NCI-H2029 (cell line): Measurements from ENCODE around the gene SERTAD1.
A peak's percentile ranks its signal among the peaks of the same experiment; 100 is the strongest.
"Not testable (repeated sequence)": the region's sequence is repeated elsewhere in the genome, so short reads cannot be mapped to it uniquely, and the experiment has no call there.

ENCODE experiments used
- DNase-seq: peaks from one replicate; lab custom pipeline; 2025; lab: John Stamatoyannopoulos, UW

The SERTAD1 gene

GRCh38 chr19:40421993-40422747 is 3.6 kb downstream of the SERTAD1 start:
- no peak for DNase-seq

DNA sequence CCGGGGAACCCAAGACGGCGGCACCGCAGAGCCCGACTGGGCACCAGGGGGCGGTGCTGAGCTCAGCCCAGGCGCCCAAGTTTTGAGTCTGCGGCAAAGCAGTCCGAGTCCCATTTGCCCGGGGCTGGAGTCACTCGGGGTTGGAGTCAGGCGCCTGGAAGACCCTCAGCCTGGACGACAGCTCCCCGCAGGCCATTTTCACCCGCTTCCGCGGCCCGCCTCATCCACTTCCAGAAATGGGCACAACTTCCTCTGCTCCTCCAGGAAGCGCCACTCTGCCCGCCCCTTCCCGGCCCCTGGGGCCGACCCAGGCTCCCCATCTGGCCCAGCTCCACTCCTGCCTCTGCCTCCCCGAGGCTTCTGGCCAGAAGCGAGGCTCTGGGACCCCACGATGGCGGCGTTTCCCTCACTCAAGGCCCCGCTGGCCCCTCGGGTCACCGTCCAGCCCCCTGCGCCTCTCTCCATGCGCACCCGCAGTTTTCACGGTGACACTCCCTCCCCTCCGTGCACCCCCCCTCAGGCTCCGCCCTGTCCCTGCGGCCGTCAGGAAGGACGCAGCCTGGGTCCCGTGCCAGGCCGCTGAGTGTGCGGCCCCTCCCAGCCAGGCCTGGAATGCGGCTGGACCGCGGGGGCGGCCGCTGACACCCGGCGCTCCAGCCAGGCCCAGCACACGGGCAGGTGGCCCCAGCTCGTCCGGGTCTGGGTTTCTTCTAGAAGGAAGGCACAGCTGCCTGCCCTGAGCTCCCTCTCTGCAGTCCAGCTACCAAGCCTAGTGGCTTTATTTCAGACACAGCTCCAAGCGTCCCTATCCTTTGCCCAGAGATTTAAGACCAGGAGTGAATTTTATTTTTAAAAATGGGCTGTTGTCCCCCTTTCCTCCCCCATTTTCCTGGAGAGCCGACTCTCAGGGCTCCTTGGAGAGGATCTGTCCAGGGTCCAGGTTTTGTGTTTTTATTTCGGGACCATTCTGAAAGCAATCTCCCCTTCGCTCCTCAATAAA is 4.7 kb downstream of the SERTAD1 start:
- DNase-seq: peak; percentile 72

DNA sequence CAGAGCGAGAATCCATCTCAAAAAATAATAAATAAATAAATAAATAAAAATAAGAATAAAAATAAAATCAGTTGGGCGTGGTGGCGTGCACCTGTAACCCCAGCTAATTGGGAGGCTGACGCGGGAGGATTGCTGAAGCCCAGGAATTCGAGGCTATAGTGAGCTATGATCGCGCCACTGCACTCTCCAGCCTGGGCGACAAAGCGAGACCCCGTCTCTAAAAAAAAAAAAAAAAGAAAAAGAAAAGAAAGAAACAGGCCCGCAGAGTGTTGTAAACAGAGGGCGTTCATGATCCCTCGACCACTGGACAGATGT is 5.4 kb downstream of the SERTAD1 start:
- no peak for DNase-seq

- DNase-seq: no peak
Observed at GRCh38 chr19:40419780-40420179, 6.0 kb downstream of the SERTAD1 start.

DNA sequence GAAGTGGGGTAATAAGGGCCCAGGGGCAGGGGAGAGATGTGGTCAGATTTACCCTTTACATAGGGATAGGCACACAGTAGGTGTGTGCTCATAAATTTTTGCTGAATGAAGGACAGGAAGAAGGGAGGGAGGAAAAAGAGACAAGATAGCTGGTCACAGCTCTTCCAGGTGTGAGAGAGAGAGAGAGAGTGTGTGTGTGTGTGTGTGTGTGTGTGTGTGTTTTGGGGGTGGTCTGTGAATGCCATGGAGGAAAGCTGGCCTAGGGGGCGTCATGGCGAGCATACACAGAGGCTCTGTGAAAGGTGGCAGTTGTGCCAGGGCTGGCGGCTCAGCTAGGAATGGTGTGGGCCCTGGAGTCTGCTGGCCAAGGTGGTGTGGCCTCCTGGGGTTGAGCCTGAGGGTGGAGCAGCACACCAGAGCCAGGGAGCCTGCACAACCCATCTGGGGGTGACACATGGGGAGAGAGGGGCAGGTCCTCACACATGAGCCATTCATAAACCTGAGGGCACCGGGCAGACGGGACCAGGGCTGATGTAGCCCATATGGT is 6.7 kb downstream of the SERTAD1 start:
- no peak for DNase-seq

DNA sequence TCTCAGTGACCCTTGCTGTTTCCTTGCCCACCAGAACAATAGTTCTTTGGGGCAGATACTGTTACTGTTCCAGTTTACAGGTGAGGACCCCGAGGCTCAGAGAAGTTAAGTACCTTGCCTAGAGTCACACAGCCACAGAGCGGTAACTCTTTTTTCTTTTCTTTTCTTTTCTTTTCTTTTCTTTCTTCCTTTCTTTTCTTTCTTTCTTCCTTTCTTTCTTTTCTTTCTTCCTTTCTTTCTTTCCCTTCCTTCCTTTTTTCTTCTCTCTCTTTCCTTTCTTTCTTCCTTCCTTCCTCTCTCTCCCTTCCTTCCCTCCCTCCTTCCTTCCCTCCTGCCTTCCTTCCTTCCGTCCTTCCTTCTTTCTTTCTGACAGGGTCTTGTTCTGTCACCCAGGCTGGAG is 7.8 kb downstream of the SERTAD1 start:
- DNase-seq: no peak

DNA sequence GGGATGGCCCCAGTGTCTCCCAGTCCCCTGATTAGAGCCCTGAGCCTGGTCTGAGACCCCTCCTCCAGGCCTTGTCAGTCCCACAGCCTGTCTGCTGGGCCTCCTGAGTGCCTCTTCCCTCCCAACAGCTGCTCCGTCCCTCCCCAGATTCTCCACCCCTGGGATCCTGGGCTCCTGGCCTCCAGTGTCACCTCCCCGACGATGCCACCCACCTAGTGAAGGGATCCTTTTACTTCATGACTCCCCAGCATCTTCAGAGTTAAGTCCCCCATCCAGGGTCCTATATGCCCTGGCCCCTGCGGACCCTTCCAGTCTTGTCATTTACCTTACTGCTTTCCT is 8.2 kb downstream of the SERTAD1 start:
- DNase-seq: no peak

- DNase-seq: no peak
Observed at GRCh38 chr19:40416918-40417642, 8.7 kb downstream of the SERTAD1 start.

GRCh38 chr19:40415768-40416167 is 10.0 kb downstream of the SERTAD1 start:
- DNase-seq: no peak

GRCh38 chr19:40414542-40415535 is 11.0 kb downstream of the SERTAD1 start:
- no peak for DNase-seq

DNA sequence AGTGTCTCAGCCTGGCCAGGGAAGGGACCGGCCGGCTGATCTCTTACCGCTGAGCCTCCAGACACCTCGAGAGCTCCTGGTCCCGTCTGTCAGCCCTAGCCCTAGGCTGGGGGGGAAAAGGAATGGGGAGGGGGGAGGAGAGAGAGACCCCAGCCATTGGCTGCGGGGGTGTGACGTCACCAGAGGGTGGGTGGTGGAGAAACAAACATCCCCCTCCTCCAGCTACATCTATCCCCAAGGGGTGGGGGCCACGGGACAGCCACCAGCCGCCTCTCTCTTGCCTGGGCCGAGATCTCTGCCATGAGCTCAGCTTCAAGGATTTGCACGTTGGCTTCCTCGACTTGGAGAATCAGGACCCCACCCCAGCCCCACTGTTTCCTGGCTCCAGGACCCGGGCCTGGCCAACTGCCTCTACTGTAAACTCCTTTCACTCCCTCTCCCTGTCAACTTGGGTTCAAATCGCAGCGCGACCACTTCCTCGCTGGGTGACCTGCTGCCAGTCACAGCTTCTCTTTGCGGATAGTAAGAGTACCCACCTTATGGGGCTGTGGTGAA is 12.4 kb downstream of the SERTAD1 start, which contains the start of gene PRX:
Gene PRX (minus strand): TSS at position 88 of the 555 bp plus-strand sequence. CDS start 5,446 bp downstream, outside the sequence.
- no peak for DNase-seq

DNA sequence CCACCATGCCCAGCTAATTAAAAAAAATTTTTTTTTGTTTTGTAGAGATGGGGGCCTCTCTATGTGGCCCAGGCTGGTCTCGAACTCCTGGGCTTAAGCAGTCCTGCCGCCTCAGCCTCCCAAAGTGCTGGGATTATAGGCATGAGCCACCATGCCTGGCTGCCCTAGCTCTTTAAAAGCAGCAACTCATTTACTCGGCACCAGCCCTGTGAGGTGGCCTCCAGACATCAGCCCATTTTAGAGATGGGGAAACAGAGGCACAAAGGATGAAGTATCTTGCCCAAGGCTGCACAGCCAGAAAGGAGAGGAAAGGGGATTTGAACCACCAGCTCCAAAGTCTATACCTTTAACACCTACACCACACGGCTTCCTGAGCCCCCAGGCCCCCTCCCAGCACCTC is 12.9 kb downstream of the SERTAD1 start:
- no peak for DNase-seq

GRCh38 chr19:40411958-40412499 is 13.8 kb downstream of the SERTAD1 start:
- DNase-seq: no peak

- DNase-seq: no peak
Observed at GRCh38 chr19:40411125-40411842, 14.5 kb downstream of the SERTAD1 start.

GRCh38 chr19:40410030-40410389 is 15.8 kb downstream of the SERTAD1 start:
- no peak for DNase-seq

- not testable (repeated sequence) for DNase-seq
Observed at GRCh38 chr19:40408598-40408925, 17.2 kb downstream of the SERTAD1 start.

GRCh38 chr19:40407714-40408597 is 17.8 kb downstream of the SERTAD1 start:
- DNase-seq: no peak

- peak; percentile 61 for DNase-seq
Observed at GRCh38 chr19:40403262-40403984, 22.4 kb downstream of the SERTAD1 start.
